Measurements from ENCODE around the gene SIAH1.
"Not testable (repeated sequence)": the region's sequence is repeated elsewhere in the genome, so short reads cannot be mapped to it uniquely, and the experiment has no call there.

The SIAH1 gene

DNA sequence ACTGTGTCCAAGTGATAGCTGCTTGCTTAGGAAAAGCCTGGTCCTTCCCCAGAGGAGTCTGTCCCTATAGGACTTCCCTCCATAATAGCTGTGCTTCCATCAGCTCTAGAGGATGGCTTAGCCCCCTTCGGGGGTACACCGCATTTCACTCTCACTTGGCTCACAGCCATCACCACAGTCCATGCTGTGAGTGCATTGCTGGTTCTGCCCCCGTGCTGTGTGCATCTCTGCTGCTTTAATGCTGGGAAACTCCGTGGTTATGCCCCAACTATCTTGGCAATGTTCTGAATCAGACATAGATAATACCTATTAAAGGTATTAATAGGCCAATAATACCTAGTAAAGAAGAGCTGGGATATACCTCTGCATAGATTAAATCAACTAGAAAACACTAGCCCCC lies 58.3 kb downstream of the SIAH1 start:
- DNase-seq = no peak

DNA sequence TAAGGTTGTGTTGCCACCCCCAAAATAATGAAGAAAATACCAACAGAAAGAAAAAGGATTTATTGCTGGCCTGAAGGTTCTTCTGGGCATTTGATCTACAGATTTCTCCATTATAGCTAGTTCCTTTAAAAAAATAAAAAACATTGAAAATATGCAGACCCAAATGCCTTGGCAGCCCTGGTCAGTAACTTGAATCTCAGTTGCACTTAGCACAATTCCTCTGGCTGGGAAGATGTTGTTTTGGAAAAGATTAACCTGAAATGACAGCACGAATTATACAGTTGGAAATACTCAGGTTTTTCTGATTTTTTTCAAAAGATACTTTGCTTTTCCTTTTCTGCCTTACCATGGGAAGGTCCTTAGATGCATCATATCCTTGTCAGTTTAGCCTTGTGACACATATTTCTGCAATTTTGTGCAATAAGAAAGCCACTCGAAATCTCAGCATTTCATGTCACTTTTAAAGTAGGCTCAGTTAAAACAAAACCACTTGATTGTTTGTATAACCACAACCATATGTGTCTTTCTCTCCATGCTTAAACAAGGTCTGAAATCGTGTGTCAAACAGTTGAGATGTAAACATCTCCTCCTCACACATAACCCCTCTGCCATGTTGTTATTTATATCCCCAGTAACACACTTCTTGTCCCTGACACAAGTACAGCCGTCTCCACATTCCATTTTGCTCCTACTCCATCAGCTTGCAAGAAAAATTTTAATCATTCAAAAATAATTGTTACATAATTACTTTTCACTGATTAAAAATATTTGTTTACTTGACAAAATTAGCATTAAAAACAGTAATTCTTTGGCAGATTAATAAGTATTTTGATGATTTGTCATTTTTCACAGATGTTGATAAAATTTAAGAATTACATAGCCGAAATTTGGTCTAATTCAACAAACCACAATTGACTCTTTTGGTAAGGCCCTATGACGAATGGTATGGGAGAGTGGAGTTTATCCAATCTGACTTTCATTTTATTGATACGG lies 61.1 kb downstream of the SIAH1 start:
- DNase-seq = no peak

DNA sequence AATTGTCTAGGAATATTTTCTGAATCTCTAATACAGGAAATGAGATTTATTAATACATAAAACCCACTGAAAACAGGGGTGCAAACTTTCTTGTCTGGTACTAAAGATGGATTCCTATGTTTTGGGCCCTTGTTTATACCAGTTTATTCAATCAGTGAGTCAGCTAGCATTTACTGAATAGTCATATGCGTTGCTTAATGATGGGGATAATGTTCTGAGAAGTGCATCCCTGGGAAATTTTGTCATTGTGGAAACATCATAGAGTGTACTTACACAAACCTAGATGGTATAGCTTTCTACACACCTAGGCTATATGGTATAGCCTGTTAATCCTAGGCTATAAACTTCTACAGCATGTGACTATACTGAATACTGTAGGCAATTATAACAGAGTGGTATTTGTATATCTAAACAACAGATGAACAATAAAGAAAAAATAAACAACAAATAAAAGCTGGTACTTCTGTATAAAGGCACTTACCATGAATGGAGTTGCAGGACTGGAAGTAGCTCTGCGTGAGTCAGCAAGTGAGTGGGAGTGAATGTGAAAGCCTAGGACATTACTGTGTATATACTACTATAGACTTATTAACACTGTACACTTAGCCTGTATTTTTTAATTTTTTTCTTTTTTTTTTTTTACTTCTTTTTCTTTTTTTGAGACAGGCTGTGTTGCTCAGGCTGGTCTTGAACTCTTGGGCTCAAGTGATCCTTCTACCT lies 63.7 kb downstream of the SIAH1 start:
- peak; percentile 14 for DNase-seq

DNA sequence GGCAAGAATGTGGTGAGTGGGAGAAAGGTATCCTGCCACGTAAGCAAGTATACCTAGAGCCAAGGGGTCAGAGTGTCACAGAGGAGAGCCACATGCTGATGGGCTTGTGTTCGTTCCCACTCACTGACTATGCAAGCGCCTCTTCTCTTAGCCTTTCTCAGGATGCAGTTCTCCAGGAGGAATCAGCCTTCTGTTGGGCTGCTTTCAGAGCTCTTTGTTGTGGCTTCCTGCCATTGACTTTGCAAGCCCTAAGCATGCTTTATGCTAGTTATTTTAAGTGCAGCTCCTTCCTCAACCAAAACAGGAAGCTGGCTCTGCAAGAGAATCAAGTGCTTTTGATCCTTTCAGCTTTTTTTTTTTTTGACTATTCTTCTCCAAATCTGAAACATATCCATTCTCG lies 66.6 kb downstream of the SIAH1 start:
- DNase-seq = no peak

DNA sequence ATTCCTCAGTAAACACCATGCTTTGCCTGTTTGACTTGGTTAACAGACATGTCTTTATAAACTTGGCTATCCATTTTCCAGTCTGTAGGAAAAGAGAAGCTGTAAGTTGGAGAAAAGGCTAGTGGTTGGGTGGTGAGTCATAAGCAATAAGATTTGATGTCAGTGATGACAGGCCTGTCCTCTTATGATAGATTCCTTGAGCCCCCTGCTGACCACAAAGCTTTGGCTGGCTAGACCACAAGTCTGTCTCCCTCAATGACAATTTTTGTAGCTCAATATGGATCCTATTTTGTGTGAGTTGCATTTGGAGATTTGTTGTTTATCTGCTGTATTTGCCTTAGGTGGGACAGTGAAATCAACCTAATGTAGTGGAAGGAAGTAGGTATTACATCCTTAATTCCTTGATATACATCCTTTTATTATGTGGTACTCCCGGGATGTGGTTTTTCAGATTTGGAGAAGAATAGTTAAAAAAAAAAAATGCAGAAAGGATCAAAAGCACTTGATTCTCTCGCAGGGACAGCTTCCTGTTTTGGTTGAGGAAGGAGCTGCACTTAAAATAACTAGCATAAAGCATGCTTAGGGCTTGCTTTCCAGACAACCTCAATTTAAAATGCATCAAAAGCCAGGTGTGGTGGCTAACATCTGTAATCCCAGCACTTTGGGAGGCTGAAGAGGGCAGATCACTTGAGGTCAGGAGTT lies 67.4 kb downstream of the SIAH1 start:
- peak; percentile 75 for DNase-seq

DNA sequence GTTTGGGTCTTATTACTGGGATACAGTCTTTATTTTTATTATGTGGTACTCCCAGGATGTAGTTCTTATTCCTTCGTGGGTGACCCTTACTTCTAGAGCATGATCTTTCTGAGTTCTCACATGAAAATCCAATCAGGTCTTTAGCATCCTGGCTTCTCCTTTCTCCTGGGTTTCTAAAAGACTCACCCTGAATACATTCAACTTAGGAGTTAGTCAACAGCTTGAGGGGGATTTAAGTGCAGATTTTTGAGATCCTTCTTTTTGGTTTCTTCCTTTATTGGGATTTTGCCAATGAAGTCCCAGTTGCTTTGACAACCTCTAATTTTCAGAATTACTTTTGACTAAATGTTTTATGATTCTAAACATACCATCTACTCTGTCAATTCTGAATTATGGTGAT lies 68.2 kb downstream of the SIAH1 start:
- no peak for DNase-seq

DNA sequence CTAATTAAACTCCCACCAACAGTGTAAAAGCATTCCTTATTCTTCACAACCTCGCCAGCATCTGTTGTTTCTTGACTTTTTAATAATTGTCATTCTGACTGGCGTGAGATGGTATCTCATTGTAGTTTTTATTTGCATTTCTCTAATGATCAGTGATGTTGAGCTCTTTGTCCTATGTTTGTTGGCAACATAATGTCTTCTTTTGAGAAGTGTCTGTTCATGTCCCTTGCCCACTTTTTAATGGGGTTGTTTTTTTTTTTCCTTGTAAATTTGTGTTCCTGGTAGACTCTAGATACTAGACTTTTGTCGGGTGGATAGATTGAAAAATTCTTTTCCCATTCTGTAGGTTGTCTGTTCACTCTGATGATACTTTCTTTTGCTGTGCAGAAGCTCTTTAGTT lies 71.3 kb downstream of the SIAH1 start:
- not testable (repeated sequence) for DNase-seq

DNA sequence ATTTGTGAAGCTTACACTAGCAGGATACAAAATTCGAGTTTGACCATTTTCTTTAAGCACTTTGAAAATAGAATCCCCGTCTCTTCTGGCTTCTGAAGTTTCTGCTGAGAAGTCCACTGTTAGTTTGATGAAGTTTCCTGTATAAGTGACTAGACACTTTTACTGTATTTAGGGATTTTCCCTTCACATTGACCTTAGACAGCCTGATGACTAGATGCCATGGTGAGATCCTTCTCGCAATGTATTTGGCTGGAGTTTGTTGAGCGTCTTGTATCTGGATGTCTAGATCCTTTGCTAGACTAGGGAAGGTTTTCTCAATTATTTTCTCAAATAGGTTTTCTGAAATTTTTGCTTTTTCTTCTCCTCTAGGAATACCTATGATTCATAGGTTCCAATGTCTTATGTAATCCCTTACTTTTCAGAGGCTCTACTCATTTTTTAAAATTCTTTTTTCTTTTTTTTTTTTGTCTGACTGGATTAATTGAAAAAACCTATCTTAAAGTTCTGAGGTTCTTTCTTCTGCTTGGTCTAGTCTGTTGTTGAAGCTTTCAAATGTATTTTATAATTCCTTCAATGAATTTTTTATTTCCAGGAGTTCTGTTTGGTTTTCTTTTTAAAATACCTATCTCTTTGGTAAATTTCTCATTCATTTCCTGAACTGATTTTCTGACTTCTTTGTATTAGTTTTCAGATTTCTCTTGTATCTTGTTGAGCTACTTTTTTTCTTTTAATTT lies 74.1 kb downstream of the SIAH1 start:
- DNase-seq = no peak

Data from NCI-H226 (cell line).